Measurements from ENCODE around the gene PROX1. TPM values are rescaled to one million over a fixed set of nuclear protein-coding genes. Genes with fewer than 3 reads are reported as not detected.

Gene PROX1
- total and polyA plus RNA-seq, 11 donors: 6.9 to 145 (median 64.4) TPM

DNA sequence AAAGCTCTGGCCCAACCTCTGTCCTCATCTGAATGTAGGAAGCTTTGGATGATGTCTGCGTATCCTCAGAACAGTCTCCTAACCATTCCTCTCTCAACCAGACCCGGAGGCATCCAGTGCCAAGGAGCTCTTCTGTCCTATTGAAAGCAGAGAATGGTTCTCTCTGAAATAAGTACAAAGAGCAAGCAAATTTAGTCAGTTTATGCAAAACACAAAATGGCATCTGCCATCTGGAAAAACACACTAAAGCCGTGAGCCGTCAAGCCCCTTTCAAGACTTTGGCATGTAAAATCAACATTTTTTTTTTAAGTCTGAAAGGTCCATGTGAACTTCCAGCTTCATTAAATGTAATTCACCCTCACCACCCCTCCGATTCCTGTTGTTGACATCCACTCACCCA lies 21.7 kb upstream of the PROX1 start:
- Histone ChIP-seq H3K27me3 (peaks cover 0 to 35% (median 0%) of the 10 kb centered on the region in 9 donors), H3K9me3 (no peaks in the 10 kb centered on the region), H3K36me3 (no peaks in the 10 kb centered on the region), H3K27ac (no peak overlapping the region), H3K4me3 (no peak overlapping the region), H3K4me1 (no peaks in the 10 kb centered on the region)
- ATAC-seq (no peak), DNase-seq (no peak)
- intact Hi-C loops (cut with DNase I): no loop called here
- TF ChIP-seq, protein P1, sequence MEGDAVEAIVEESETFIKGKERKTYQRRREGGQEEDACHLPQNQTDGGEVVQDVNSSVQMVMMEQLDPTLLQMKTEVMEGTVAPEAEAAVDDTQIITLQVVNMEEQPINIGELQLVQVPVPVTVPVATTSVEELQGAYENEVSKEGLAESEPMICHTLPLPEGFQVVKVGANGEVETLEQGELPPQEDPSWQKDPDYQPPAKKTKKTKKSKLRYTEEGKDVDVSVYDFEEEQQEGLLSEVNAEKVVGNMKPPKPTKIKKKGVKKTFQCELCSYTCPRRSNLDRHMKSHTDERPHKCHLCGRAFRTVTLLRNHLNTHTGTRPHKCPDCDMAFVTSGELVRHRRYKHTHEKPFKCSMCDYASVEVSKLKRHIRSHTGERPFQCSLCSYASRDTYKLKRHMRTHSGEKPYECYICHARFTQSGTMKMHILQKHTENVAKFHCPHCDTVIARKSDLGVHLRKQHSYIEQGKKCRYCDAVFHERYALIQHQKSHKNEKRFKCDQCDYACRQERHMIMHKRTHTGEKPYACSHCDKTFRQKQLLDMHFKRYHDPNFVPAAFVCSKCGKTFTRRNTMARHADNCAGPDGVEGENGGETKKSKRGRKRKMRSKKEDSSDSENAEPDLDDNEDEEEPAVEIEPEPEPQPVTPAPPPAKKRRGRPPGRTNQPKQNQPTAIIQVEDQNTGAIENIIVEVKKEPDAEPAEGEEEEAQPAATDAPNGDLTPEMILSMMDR (IDR thresholded peaks at IDR 0.05): no peak
- TF ChIP-seq POLR2A (IDR thresholded peaks at IDR 0.05): no peak
- 89 to 93% (median 92%) methylated on average over 5 of the region's 5 CpGs for WGBS, 4 donors

DNA sequence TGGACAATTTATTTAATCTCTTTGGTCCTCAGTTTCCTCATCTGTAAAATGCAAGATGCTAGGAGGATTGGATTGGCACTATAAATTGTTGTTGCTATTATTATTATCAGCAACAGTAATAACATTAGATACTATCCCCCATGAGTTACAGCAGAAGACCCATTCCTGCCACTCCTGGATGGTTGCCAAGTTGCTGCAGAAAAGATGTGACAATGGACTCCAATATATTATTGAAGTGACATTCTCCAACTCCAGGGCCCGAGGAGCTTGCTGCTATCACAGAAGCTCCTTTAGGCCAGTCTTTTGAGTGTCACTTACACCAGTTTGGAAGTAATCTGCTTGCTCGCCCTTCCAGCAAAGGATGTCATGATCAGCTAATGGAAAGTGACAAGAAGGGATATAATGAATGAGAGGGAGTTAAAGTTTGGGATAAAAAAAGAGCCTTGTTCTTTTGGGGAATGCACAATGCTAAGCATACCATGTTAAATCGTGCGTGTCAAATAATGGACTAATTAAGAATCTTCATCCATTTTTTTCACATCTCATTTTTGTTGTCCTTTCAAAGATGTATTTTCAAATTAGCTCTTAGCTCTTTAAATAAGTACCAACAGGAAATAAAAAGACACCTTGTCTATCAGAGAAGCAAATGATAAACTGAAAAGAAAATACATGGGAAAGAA lies 19.5 kb upstream of the PROX1 start:
- Histone ChIP-seq H3K27ac (no peak overlapping the region), H3K4me1 (no peaks in the 10 kb centered on the region), H3K36me3 (no peaks in the 10 kb centered on the region), H3K9me3 (no peaks in the 10 kb centered on the region), H3K4me3 (no peak overlapping the region), H3K27me3 (peaks cover 0 to 30% (median 0%) of the 10 kb centered on the region in 9 donors)
- DNase-seq: no peak
- ATAC-seq: no peak
- TF ChIP-seq POLR2A (IDR thresholded peaks at IDR 0.05): no peak
- WGBS, 4 donors: 75 to 83% (median 78%) methylated on average over 4 of the region's 4 CpGs
- intact Hi-C loops (cut with DNase I): no loop called here

DNA sequence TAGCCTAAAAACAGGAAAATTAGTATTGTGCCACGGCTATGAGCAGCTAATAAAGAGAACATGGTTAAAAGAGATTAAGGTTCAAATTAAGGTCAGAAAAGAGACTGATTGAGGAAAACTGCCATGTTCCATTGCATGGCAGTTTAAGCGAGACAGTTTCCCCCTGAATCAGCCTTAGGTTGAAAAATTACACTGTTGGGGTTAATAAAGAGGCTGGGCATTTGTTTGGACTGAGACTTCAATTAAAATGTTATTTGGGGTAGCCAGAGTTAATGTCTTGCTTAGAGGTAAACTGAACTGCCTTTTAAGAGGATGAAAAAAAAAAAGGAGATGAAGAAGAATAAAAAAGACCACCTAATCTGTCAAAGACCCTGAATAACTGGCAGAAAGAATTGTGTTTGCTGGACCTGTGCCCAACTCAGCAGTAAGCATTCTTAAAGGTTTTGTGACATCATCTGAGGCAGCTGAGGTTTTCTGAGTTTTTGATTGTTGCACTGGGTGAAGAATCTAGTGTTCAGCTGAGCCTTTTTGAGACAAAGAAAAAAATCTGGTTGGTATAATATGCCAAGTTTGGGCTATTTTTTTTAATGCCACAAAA lies 17.7 kb upstream of the PROX1 start:
- TF ChIP-seq, protein P1 (IDR thresholded peaks at IDR 0.05): no peak
- TF ChIP-seq POLR2A (IDR thresholded peaks at IDR 0.05): no peak
- WGBS, 4 donors: 63 to 71% (median 68%) methylated on average over 2 of the region's 2 CpGs
- Histone ChIP-seq H3K27me3 (peaks cover 0 to 23% (median 0%) of the 10 kb centered on the region in 9 donors), H3K27ac (no peak overlapping the region), H3K9me3 (no peaks in the 10 kb centered on the region), H3K4me3 (no peak overlapping the region), H3K36me3 (no peaks in the 10 kb centered on the region), H3K4me1 (no peaks in the 10 kb centered on the region)
- intact Hi-C loops (cut with DNase I): loop anchor here in 1 of 10 donors (10.0 kb wide), 1 partner anchor 405 kb away; no protein-coding TSS in a partner anchor
- DNase-seq (no peak), ATAC-seq (no peak)

GRCh38 chr1:213972141-213972540 lies 15.6 kb upstream of the PROX1 start:
- peaks cover 0 to under 1% (median 0%) of the 10 kb centered on the region in 12 donors for H3K4me1 ChIP-seq
- TF ChIP-seq, protein P1 (IDR thresholded peaks at IDR 0.05): no peak
- TF ChIP-seq POLR2A (IDR thresholded peaks at IDR 0.05): no peak
- H3K27ac ChIP-seq: no peak overlapping the region
- intact Hi-C loops (cut with DNase I): loop anchor here in 1 of 10 donors (10.0 kb wide), 1 partner anchor 407 kb away; no protein-coding TSS in a partner anchor
- H3K4me3 ChIP-seq: no peak overlapping the region
- DNase-seq: no peak
- no peaks in the 10 kb centered on the region for H3K9me3 ChIP-seq
- peaks cover 0 to 32% (median 2%) of the 10 kb centered on the region in 9 donors for H3K27me3 ChIP-seq
- no peak for ATAC-seq
- H3K36me3 ChIP-seq: no peaks in the 10 kb centered on the region
- WGBS, 4 donors: 62 to 83% (median 83%) methylated on average over 2 of the region's 2 CpGs
